HCT116 (cell line): ENCODE measurements around the gene ANKS1A. TPM values are rescaled to one million over a fixed set of nuclear protein-coding genes. Genes with fewer than 3 reads are reported as not detected.

ENCODE experiments used
- ATAC-seq: fragments of 200-7000 bp; cut with Tn5 transposase; 2 replicates; pipeline ENCODE4 v1.9.1; 2020; ENCODE audit warnings: mild to moderate bottlenecking, moderate library complexity
- BruUV-seq: library from RNA; stranded (reverse); fragments of 400-500 nt; replicated peaks from 2 replicates; lab custom pipeline; 2021; lab: Mats Ljungman, UMichigan
- CTCF ChIA-PET: fragments of 300-600 bp; sonication (Branson Sonifier 250); formaldehyde crosslinking; loops from one replicate; lab custom pipeline; 2021; ENCODE audit warnings: antibody characterized with exemption; lab: Charles Lee
- POLR2A ChIA-PET: fragments of 300-600, 350-600 bp; sonication (Branson Sonifier 250); formaldehyde crosslinking; loops from one replicate; lab custom pipeline; 2021; ENCODE audit warnings: antibody characterized with exemption; lab: Charles Lee
- RAD21 ChIA-PET, 2 experiments: fragments of 300-600 bp; sonication (Branson Sonifier 250); formaldehyde crosslinking; loops; one replicate each; lab custom pipeline; 2023; ENCODE audit warnings: low total read pairs in 2 of 2; ENCODE audit not compliant: uncharacterized antibody in 2 of 2, unreplicated experiment in 2 of 2, low non-redundant PET in 1 of 2; lab: Charles Lee
- DNase-seq: peaks from one replicate; pipeline ENCODE4 v3.0.0-alpha.2; 2010; ENCODE audit warnings: low read depth, low spot score
- H2AFZ ChIP-seq: fragments of 200-600 bp; shearing (Covaris generic), sonication (generic); 2 replicates; pipeline ENCODE4 v1.6.1; 2017; ENCODE audit warnings: low read depth, mixed run types, mixed read lengths, antibody characterized with exemption, low read length; ENCODE audit not compliant: poor library complexity, severe bottlenecking
- H3K27ac ChIP-seq: 2 replicates; pipeline ENCODE4 v1.5.1; 2012; ENCODE audit warnings: low read depth, low read length
- H3K27me3 ChIP-seq: fragments of 200-600 bp; sonication (generic); 2 replicates; pipeline ENCODE4 v1.6.1; 2016; ENCODE audit warnings: mixed run types, low read length, mixed read lengths; ENCODE audit not compliant: insufficient read depth
- H3K36me3 ChIP-seq, 2 experiments: fragments of 200-500 bp in 1 of 2; fragments of 200-600 bp in 1 of 2; sonication (Bioruptor generic) in 1 of 2; sonication (generic) in 1 of 2; 2 replicates each; pipeline versions ENCODE4 v1.5.1 to v1.6.1; 2014 to 2016; ENCODE audit warnings: low read length in 2 of 2, inconsistent platforms in 1 of 2, mixed read lengths in 1 of 2, mixed run types in 1 of 2; ENCODE audit not compliant: insufficient read depth in 2 of 2, control insufficient read depth in 1 of 2
- H3K4me1 ChIP-seq, 2 experiments: fragments of 200-600 bp in 1 of 2; sonication (generic) in 1 of 2; 2 replicates each; pipeline versions ENCODE4 v1.5.1 to v1.6.1; 2012 to 2017; ENCODE audit warnings: low read length in 2 of 2, inconsistent platforms in 1 of 2, mild to moderate bottlenecking in 1 of 2, mixed read lengths in 1 of 2, mixed run types in 1 of 2, moderate library complexity in 1 of 2; ENCODE audit not compliant: insufficient read depth in 2 of 2, control insufficient read depth in 1 of 2
- H3K4me2 ChIP-seq: fragments of 200-600 bp; sonication (generic); 2 replicates; pipeline ENCODE4 v1.6.1; 2017; ENCODE audit warnings: mixed run types, low read length, mixed read lengths
- H3K4me3 ChIP-seq, 2 experiments: fragments of 200-600 bp in 1 of 2; sonication (generic) in 1 of 2; replicated peaks in 1 of 2; 2 replicates each; pipeline ENCODE4 v1.5.1; 2011 to 2016; ENCODE audit warnings: low read length in 2 of 2, control low read depth in 1 of 2, low read depth in 1 of 2, mild to moderate bottlenecking in 1 of 2, mixed read lengths in 1 of 2, mixed run types in 1 of 2
- H3K79me2 ChIP-seq: fragments of 200-600 bp; sonication (generic); 2 replicates; pipeline ENCODE4 v1.6.1; 2017; ENCODE audit warnings: mild to moderate bottlenecking, mixed run types, low read length, moderate library complexity, mixed read lengths; ENCODE audit not compliant: insufficient read depth
- H3K9ac ChIP-seq: fragments of 200-600 bp; sonication (generic); 2 replicates; pipeline ENCODE4 v1.6.1; 2016; ENCODE audit warnings: low read length, mixed read lengths
- H3K9me2 ChIP-seq: fragments of 200-600 bp; sonication (generic), shearing (Covaris generic); 2 replicates; pipeline ENCODE4 v1.6.1; 2017; ENCODE audit warnings: mixed run types, mild to moderate bottlenecking, moderate library complexity; ENCODE audit not compliant: insufficient read depth
- H3K9me3 ChIP-seq, 2 experiments: fragments of 200-500 bp in 1 of 2; fragments of 200-600 bp in 1 of 2; sonication (Bioruptor generic) in 1 of 2; sonication (generic) in 1 of 2; 2 replicates each; pipeline ENCODE4 v1.6.1; 2014 to 2017; ENCODE audit warnings: low read length in 2 of 2, mixed read lengths in 2 of 2, inconsistent platforms in 1 of 2, low read depth in 1 of 2, mild to moderate bottlenecking in 1 of 2, mixed run types in 1 of 2, moderate library complexity in 1 of 2; ENCODE audit not compliant: control insufficient read depth in 1 of 2, insufficient read depth in 1 of 2
- H4K20me1 ChIP-seq: fragments of 200-600 bp; sonication (generic), shearing (Covaris generic); 2 replicates; pipeline ENCODE4 v1.6.1; 2017; ENCODE audit warnings: mixed run types, mild to moderate bottlenecking, moderate library complexity; ENCODE audit not compliant: insufficient read depth
- ATF3 ChIP-seq: IDR thresholded peaks from 2 replicates; pipeline ENCODE4 v1.6.1; 2012
- CBX3 ChIP-seq: IDR thresholded peaks from 2 replicates; pipeline ENCODE4 v1.6.1; 2012; ENCODE audit warnings: low read depth
- CEBPB ChIP-seq: IDR thresholded peaks from 2 replicates; pipeline ENCODE4 v1.6.1; 2012; ENCODE audit warnings: low read depth
- EZH2 ChIP-seq: fragments of 200-600 bp; sonication (generic); IDR thresholded peaks from 2 replicates; pipeline ENCODE4 v1.6.1; 2017; ENCODE audit warnings: antibody characterized with exemption, mixed run types
- FOSL1 ChIP-seq: IDR thresholded peaks from 2 replicates; pipeline ENCODE4 v1.6.1; 2012; ENCODE audit warnings: low read depth
- JUND ChIP-seq: IDR thresholded peaks from 2 replicates; pipeline ENCODE4 v1.6.1; 2012
- MAX ChIP-seq: IDR thresholded peaks from 2 replicates; pipeline ENCODE4 v1.6.1; 2012
- POLR2A ChIP-seq: IDR thresholded peaks from 2 replicates; pipeline ENCODE4 v1.7.0; 2011; ENCODE audit warnings: borderline replicate concordance; ENCODE audit not compliant: insufficient read depth, insufficient read length; ENCODE audit errors: extremely low read depth
- POLR2AphosphoS5 ChIP-seq: IDR thresholded peaks from 2 replicates; pipeline ENCODE4 v1.6.1; 2011; ENCODE audit warnings: mild to moderate bottlenecking, low read depth, low read length, moderate library complexity
- RAD21 ChIP-seq: IDR thresholded peaks from 2 replicates; pipeline ENCODE4 v1.6.1; 2012; ENCODE audit warnings: low read depth, mild to moderate bottlenecking
- REST ChIP-seq: IDR thresholded peaks from 2 replicates; pipeline ENCODE4 v1.6.1; 2012; ENCODE audit warnings: low read depth
- SP1 ChIP-seq: IDR thresholded peaks from 2 replicates; pipeline ENCODE4 v1.6.1; 2012; ENCODE audit warnings: low read depth
- SRF ChIP-seq: IDR thresholded peaks from 2 replicates; pipeline ENCODE4 v1.6.1; 2012; ENCODE audit warnings: low read depth
- TCF7L2 ChIP-seq: IDR thresholded peaks from 2 replicates; pipeline ENCODE4 v1.7.0; 2011; ENCODE audit warnings: borderline replicate concordance, inconsistent platforms; ENCODE audit not compliant: insufficient read depth, insufficient read length; ENCODE audit errors: extremely low read depth
- YY1 ChIP-seq: IDR thresholded peaks from 2 replicates; pipeline ENCODE4 v1.6.1; 2011; ENCODE audit warnings: low read length, low read depth, moderate library complexity, mild to moderate bottlenecking; ENCODE audit not compliant: insufficient replicate concordance; ENCODE audit errors: extremely low read depth
- ZFX ChIP-seq: fragments of 450-650 bp; IDR thresholded peaks from 2 replicates; pipeline ENCODE4 v1.6.1; 2017
- ZNF274 ChIP-seq: fragments of 200-500 bp; sonication (Bioruptor generic); IDR thresholded peaks from 2 replicates; pipeline ENCODE4 v1.6.1; 2014; ENCODE audit warnings: mild to moderate bottlenecking, low read depth, low read length, inconsistent platforms
- intact Hi-C: fragments of 100-400 bp; cut with micrococcal nuclease; formaldehyde crosslinking; loops from 2 replicates; pipeline ENCODE4 v1.10.0; 2022
- total RNA-seq: library from RNA; stranded (reverse); gene quantifications from one replicate; pipeline ENCODE4 v1.2.1, GENCODE V29; 2021; ENCODE audit not compliant: unreplicated experiment

The ANKS1A gene
- total RNA-seq, 1 experiment from 2014 or later: 20.6 TPM

GRCh38 chr6:35084511-35085203 is 195.6 kb downstream of the ANKS1A start:
- no peak for ATAC-seq
- Histone ChIP-seq H3K79me2 (no peaks in the 10 kb centered on the region), H3K4me1 (no peaks in the 10 kb centered on the region), H3K4me2 (no peak overlapping the region), H3K9me2 (no peaks in the 10 kb centered on the region), H3K27me3 (no peaks in the 10 kb centered on the region), H3K27ac (no peak overlapping the region), H3K4me3 (no peak overlapping the region), H3K36me3 (no peaks in the 10 kb centered on the region; a peak in 2 of 4 replicates), H4K20me1 (no peaks in the 10 kb centered on the region), H3K9ac (no peak overlapping the region), H2AFZ (no peak overlapping the region), H3K9me3 (no peaks in the 10 kb centered on the region)
- intact Hi-C loops: no loop called here
- ChIA-PET CTCF (no interaction called here), POLR2A (no interaction called here), RAD21 (no interaction called here)
- BruUV-seq: no TSS peak
- no peak for DNase-seq
- TF ChIP-seq REST (no peak), TCF7L2 (no peak), CBX3 (no peak), JUND (no peak), EZH2 (no peak), YY1 (no peak), CEBPB (no peak), ZFX (no peak), POLR2AphosphoS5 (no peak), FOSL1 (no peak), RAD21 (no peak), SRF (no peak), MAX (no peak), ZNF274 (no peak), ATF3 (no peak), SP1 (no peak), POLR2A (no peak)
